CD4-positive, alpha-beta T cell (primary cell): ENCODE data around the gene DSCAML1. TPM values are rescaled to one million over a fixed set of nuclear protein-coding genes. Genes with fewer than 3 reads are reported as not detected.

Experiments used
- ATAC-seq: fragments of 200-7000 bp; cut with Tn5 transposase; one replicate; pipeline ENCODE4 v1.10.0; 2022; ENCODE audit warnings: mild to moderate bottlenecking; ENCODE audit not compliant: poor library complexity
- CTCF ChIA-PET: fragments of 350-600 bp; sonication (Branson Sonifier 250); formaldehyde crosslinking; loops from one replicate; lab custom pipeline; 2021; ENCODE audit warnings: antibody characterized with exemption, inconsistent platforms; lab: Charles Lee
- POLR2A ChIA-PET: fragments of 350-600 bp; sonication (Branson Sonifier 250); formaldehyde crosslinking; loops from one replicate; lab custom pipeline; 2021; ENCODE audit warnings: antibody characterized with exemption, inconsistent platforms; lab: Charles Lee
- DNase-seq, 14 experiments: peaks; one replicate each; pipeline ENCODE4 v3.0.0-alpha.2; 2013 to 2020; ENCODE audit warnings: mixed read lengths in 2 of 14
- H3K27ac ChIP-seq, 2 donors: one replicate each; pipeline versions ENCODE4 v1.5.1 to v1.7.0; 2013; ENCODE audit warnings: low read length in 2 of 2, low read depth in 1 of 2, mild to moderate bottlenecking in 1 of 2
- H3K27me3 ChIP-seq, 2 experiments: 1 replicate in 1 of 2; 2 replicates in 1 of 2; pipeline versions ENCODE4 v1.6.1 to v1.7.0; 2013; ENCODE audit warnings: low read length in 2 of 2, control low read depth in 1 of 2, mild to moderate bottlenecking in 1 of 2, moderate library complexity in 1 of 2; ENCODE audit not compliant: insufficient read depth in 2 of 2, control insufficient read depth in 1 of 2
- H3K36me3 ChIP-seq: one replicate; pipeline ENCODE4 v1.6.1; 2013; ENCODE audit warnings: low read length, control low read depth; ENCODE audit not compliant: insufficient read depth
- H3K4me1 ChIP-seq: one replicate; pipeline ENCODE4 v1.6.1; 2013; ENCODE audit warnings: low read length, control low read depth; ENCODE audit not compliant: insufficient read depth
- H3K4me3 ChIP-seq: one replicate; pipeline ENCODE4 v1.5.1; 2013; ENCODE audit warnings: mild to moderate bottlenecking, low read length, moderate library complexity
- H3K9me3 ChIP-seq, 2 experiments: 1 replicate in 1 of 2; 2 replicates in 1 of 2; pipeline versions ENCODE4 v1.6.1 to v1.7.0; 2013; ENCODE audit warnings: low read length in 2 of 2, mild to moderate bottlenecking in 2 of 2, control low read depth in 1 of 2, moderate library complexity in 1 of 2; ENCODE audit not compliant: control insufficient read depth in 1 of 2, insufficient read depth in 1 of 2
- H3K27ac Mint-ChIP-seq: one replicate; pipeline ENCODE4 v1.8.0; 2020; ENCODE audit warnings: mixed read lengths
- H3K27me3 Mint-ChIP-seq: one replicate; pipeline ENCODE4 v1.8.0; 2021; ENCODE audit warnings: mixed read lengths
- H3K36me3 Mint-ChIP-seq: one replicate; pipeline ENCODE4 v1.8.0; 2021; ENCODE audit warnings: low read depth, mixed read lengths
- H3K4me1 Mint-ChIP-seq: one replicate; pipeline ENCODE4 v1.8.0; 2021; ENCODE audit warnings: low read depth, mixed read lengths
- H3K4me3 Mint-ChIP-seq: one replicate; pipeline ENCODE4 v1.8.0; 2020; ENCODE audit warnings: mild to moderate bottlenecking, mixed read lengths
- H3K9me3 Mint-ChIP-seq: one replicate; pipeline ENCODE4 v1.8.0; 2020; ENCODE audit warnings: mixed read lengths
- intact Hi-C, 2 experiments: fragments of 100-400 bp; cut with DNase I in 1 of 2; cut with micrococcal nuclease in 1 of 2; formaldehyde crosslinking; loops; one replicate each; pipeline versions ENCODE4 v1.15.1 to v1.9.0; 2023 to 2025; cut with DNase I, micrococcal nuclease
- total RNA-seq, 174 experiments: library from RNA in 2 of 174; stranded (reverse) in 2 of 174; gene quantifications; one replicate each; pipeline ENCODE4 v1.2.3 and lab custom pipeline; 2021 to 2026
- TF ChIP-seq, protein P1 (sequence below): fragments of 200-600 bp; IDR thresholded peaks from one replicate; pipeline ENCODE4 v1.8.0; 2022; ENCODE audit warnings: antibody characterized with exemption, mild to moderate bottlenecking

DSCAML1 gene
- total RNA-seq, 2 experiments from 2014 or later, result 0.22 to 0.61 TPM

DNA sequence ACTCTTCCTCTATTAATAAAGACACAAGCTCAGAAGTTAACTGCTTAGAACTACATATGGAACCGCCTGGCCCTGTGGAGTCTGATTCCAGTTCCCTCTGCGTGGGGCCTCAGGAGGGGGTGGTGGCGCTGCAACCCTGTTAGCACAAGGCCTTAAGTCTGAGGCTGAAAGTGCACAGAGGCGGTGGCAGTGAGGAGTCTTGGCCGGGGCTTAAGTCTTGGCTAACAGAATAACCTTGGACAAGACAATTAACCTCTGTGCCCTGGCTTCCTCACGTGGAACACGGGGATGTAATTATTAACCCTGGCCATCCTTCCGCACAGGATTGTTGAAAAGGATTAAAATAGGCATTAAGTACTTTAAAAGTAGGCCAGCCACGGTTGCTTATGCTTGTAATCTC lies 277.8 kb downstream of the DSCAML1 start:
- Histone ChIP-seq H3K4me1 (no peaks in the 10 kb centered on the region), H3K9me3 (no peaks in the 10 kb centered on the region), H3K36me3 (no peaks in the 10 kb centered on the region), H3K27me3 (no peaks in the 10 kb centered on the region), H3K27ac (no peak overlapping the region), H3K4me3 (no peak overlapping the region)
- TF ChIP-seq, protein P1, sequence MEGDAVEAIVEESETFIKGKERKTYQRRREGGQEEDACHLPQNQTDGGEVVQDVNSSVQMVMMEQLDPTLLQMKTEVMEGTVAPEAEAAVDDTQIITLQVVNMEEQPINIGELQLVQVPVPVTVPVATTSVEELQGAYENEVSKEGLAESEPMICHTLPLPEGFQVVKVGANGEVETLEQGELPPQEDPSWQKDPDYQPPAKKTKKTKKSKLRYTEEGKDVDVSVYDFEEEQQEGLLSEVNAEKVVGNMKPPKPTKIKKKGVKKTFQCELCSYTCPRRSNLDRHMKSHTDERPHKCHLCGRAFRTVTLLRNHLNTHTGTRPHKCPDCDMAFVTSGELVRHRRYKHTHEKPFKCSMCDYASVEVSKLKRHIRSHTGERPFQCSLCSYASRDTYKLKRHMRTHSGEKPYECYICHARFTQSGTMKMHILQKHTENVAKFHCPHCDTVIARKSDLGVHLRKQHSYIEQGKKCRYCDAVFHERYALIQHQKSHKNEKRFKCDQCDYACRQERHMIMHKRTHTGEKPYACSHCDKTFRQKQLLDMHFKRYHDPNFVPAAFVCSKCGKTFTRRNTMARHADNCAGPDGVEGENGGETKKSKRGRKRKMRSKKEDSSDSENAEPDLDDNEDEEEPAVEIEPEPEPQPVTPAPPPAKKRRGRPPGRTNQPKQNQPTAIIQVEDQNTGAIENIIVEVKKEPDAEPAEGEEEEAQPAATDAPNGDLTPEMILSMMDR, result no peak
- CTCF ChIA-PET, result no interaction called here
- no peak for ATAC-seq
- Mint-ChIP-seq H3K27ac (no peak overlapping the region), H3K4me3 (no peak overlapping the region), H3K4me1 (no peaks in the 10 kb centered on the region), H3K27me3 (no peaks in the 10 kb centered on the region), H3K36me3 (no peaks in the 10 kb centered on the region), H3K9me3 (no peaks in the 10 kb centered on the region)
- intact Hi-C loops, result no loop called here
- POLR2A ChIA-PET, result no interaction called here
- DNase-seq, result no peak

DNA sequence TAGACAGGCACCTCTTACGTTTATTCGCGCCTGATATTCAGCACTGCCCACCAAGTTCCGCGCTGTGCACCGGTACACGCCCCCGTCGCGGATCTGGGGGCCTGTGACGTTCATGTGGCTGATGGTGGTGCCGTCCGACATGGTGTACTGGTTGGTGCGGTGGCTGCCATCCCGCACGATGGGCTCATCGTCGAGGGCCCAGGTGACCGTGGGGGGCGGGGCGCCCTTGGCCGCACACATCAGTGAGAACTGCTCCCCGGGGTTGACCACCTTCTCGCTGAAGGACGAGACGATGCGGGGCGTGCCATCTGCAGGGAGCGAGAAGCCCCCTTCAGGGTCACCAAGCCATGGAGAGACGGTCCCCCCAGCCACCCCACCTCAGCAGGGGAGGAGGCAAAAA lies 278.6 kb downstream of the DSCAML1 start:
- POLR2A ChIA-PET, result no interaction called here
- H3K4me1 Mint-ChIP-seq, result no peaks in the 10 kb centered on the region

DNA sequence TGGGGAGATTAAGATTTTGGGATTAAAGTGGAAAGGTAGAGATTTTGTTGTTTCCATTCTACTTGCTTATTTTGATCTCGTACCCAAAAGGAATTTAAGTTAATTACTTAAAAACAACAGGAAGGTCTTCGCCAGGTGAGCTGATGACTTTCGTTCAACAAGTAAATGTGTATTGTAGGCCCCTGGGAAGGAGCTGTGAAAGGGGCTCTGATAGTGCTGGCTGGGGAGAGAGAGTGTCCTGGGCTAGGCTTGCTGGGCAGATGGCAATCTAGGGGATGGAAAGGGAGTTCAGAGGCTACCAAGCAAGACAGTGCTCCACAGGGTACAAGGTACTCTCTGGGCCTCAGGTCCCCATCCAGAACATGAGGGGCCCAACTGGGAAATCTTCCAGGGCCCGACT lies 279.9 kb downstream of the DSCAML1 start:
- no peak overlapping the region for H3K4me3 Mint-ChIP-seq
- Histone ChIP-seq H3K36me3 (no peaks in the 10 kb centered on the region), H3K4me3 (no peak overlapping the region), H3K27me3 (no peaks in the 10 kb centered on the region), H3K4me1 (no peaks in the 10 kb centered on the region), H3K27ac (no peak overlapping the region), H3K9me3 (no peaks in the 10 kb centered on the region)
- TF ChIP-seq, protein P1, result no peak
- no peak overlapping the region for H3K27ac Mint-ChIP-seq
- intact Hi-C loops, result no loop called here
- DNase-seq, result no peak
- ATAC-seq, result no peak
- H3K4me1 Mint-ChIP-seq, result no peaks in the 10 kb centered on the region
- no peaks in the 10 kb centered on the region for H3K36me3 Mint-ChIP-seq
- H3K9me3 Mint-ChIP-seq, result no peaks in the 10 kb centered on the region
- no peaks in the 10 kb centered on the region for H3K27me3 Mint-ChIP-seq
- CTCF ChIA-PET, result no interaction called here
- POLR2A ChIA-PET, result no interaction called here

More for the DNA sequence above, 278.6 kb downstream of the DSCAML1 start:
- Histone ChIP-seq H3K27ac (no peak overlapping the region), H3K36me3 (no peaks in the 10 kb centered on the region), H3K27me3 (no peaks in the 10 kb centered on the region), H3K4me3 (no peak overlapping the region), H3K9me3 (no peaks in the 10 kb centered on the region), H3K4me1 (no peaks in the 10 kb centered on the region)
- no peaks in the 10 kb centered on the region for H3K9me3 Mint-ChIP-seq
- TF ChIP-seq, protein P1, result no peak
- no peaks in the 10 kb centered on the region for H3K27me3 Mint-ChIP-seq
- intact Hi-C loops, result no loop called here
- no peak overlapping the region for H3K27ac Mint-ChIP-seq
- H3K4me3 Mint-ChIP-seq, result no peak overlapping the region
- CTCF ChIA-PET, result no interaction called here
- no peaks in the 10 kb centered on the region for H3K36me3 Mint-ChIP-seq
- ATAC-seq (no peak), DNase-seq (no peak)
